CD4-positive, alpha-beta T cell treated with Interferon gamma for 1 hour (primary cell): ENCODE results near the gene USP40.

Source experiments
- DNase-seq: peaks from one replicate; pipeline ENCODE4 v3.0.0-alpha.2; 2020

Gene USP40

DNA sequence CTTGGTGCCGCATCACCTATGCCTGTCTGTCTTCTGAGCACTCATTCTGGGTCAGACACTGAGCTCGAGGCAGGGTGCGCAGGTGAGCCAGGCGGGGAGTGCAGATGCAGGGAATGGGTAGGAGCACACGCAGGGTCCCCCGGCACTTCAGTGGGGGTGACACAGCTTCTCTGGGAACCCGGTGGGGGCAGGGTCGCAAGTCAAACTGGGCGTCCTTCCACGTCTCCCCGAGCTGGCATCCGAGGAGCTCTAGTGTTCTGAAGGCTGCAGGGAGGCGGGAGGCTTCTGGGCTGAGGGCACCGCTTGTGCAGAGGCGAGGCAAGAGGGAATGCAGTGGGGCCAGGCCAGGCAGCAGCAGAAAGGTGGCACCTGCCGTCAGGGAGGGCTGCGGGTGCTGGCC is 126.3 kb downstream of the USP40 start:
- DNase-seq = no peak

GRCh38 chr2:233439191-233439590 is 127.4 kb downstream of the USP40 start:
- no peak for DNase-seq

GRCh38 chr2:233438573-233439147 is 127.9 kb downstream of the USP40 start:
- no peak for DNase-seq

DNA sequence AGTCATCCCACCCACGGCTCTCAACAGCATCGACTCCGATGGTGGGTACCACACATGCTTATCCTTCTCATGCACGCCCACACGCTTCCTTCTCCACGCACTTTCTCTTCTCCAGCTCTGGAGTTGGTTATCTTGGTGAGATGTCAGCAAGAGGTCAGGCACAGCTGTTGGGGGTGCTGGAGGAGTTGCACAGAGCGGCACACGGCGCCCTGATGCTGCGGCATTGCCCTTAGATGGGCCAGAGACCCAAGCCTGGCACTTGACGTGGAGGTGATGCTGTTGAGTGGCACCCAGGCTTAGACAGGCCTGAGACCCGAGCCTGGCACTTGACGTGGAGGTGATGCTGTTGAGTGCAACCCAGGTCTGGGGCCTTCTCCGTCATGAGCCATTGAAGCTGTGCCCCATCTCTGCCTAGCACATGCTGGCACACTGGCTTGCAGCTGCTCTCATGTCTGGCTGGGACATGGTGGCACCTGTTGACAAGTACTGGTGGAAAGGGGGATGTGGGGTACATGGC is 129.1 kb downstream of the USP40 start:
- DNase-seq = no peak

- no peak for DNase-seq
Measured at GRCh38 chr2:233436691-233437438, 129.7 kb downstream of the USP40 start.

DNA sequence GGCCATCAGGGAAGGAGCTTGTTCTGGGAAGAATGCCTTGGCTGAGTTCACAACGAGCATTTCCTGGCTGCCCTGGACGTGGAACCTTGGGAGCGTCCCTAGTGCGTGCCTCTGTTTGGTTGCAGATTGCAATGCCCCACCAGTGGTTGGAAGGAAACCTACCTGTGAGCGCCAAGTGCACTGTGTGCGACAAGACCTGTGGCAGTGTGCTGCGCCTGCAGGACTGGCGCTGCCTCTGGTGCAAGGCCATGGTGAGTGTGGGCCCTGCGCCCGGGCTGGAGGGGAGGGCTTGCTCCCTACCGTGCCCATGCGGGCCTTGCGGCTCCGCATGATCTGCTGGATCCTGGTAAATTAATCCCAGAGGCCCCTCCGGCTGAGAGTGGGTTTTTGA is 130.4 kb downstream of the USP40 start:
- DNase-seq = no peak

- no peak for DNase-seq
Measured at GRCh38 chr2:233435436-233436190, 131.0 kb downstream of the USP40 start.

GRCh38 chr2:233434666-233435330 is 131.8 kb downstream of the USP40 start:
- no peak for DNase-seq

GRCh38 chr2:233433794-233434193 is 132.8 kb downstream of the USP40 start:
- DNase-seq = no peak

DNA sequence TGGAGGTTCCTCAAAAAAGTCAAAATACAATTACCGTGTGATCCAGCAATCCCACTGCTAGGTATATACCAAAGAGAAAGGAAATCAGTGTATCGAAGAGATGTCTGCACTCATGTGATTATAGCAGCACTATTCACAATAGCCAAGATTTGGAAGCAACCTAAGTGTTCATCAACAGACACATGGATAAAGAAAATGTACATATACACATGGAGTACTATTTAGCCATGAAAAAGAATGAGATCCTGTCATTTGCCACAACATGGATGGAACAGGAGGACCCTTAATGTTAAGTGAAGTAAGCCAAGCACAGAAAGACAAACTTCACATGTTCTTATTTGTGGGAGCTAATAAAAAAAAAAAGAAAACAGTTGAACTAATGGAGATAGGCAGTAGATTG is 133.6 kb downstream of the USP40 start:
- DNase-seq = no peak

DNA sequence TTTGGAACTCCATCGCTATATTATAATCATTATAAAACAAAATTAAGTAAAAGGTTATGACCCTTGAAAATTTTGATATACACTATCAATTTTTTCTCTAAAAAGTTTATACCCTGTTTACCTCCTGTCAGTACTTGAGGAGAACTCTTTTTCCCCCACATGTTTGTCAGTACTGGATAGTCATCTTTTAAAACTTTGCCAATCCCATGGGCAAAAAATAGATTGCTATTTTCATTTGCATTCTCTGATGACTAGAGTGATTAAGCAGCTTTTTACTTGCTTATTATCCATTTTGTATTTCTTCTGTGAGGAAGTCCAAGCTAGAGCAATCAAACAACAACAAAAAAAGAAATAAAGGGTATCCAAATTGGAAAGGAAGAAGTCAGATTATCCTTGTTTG is 135.9 kb downstream of the USP40 start:
- DNase-seq = no peak

GRCh38 chr2:233430081-233430480 is 136.5 kb downstream of the USP40 start:
- DNase-seq = no peak

- no peak for DNase-seq
Measured at GRCh38 chr2:233429175-233429897, 137.2 kb downstream of the USP40 start.

DNA sequence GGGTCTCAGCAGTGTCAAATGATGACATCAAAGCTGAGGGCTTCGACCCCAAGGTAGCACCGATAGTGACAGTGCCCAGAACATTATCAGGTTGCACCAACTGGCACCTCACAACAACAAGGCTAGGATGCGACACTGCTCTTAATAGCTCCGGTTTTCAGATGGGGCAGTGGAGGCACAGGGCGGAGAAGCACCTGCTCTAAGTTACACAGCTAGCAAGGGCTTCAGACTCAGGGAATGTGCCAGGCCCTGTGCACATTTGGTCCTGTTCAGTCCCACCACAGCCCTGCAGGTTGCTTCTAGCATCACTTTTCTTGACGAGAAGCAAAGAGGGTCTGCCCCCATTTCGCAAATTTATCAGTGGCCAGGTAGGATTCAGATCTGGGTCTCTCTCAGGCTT is 138.1 kb downstream of the USP40 start:
- no peak for DNase-seq

DNA sequence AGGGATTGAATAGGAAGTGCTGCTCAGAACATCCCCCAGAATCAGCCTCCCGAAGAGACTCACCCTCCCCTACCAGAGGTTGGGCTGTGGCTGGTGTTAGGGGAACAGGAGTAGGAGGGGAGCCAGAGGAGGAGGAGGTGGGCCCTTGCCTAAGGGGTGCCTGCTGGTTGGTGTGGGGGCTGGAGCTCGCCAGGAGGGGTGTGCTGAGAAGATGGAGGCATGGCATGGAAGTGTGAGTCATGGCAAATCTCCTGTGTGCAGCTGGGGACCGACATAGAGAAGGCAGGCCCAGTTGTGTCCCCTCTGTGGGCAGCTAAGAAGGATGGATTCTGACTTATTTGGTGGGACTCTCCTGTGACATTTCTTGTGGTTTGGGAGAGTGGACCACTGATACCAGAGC is 138.6 kb downstream of the USP40 start:
- DNase-seq = no peak

GRCh38 chr2:233426619-233427342 is 139.8 kb downstream of the USP40 start:
- DNase-seq = no peak
